H1 (cell line): ENCODE data around the gene UQCRC2. TPM values are rescaled to one million over a fixed set of nuclear protein-coding genes. Genes with fewer than 3 reads are reported as not detected.

ENCODE experiments used
- CTCF ChIA-PET: fragments of 300-600 bp; sonication (Branson Sonifier 250); formaldehyde crosslinking; loops from one replicate; lab custom pipeline; 2021; ENCODE audit not compliant: partially characterized antibody; lab: Charles Lee
- POLR2A ChIA-PET: fragments of 300-600 bp; sonication (Branson Sonifier 250); formaldehyde crosslinking; loops from one replicate; lab custom pipeline; 2021; ENCODE audit warnings: inconsistent platforms; ENCODE audit not compliant: partially characterized antibody; lab: Charles Lee
- DNase-seq, 2 experiments: peaks; one replicate each; pipeline versions ENCODE4 v3.0.0 to v3.0.0-alpha.2; 2010 to 2022; ENCODE audit warnings: low spot score in 2 of 2, low read depth in 1 of 2, mixed read lengths in 1 of 2
- FAIRE-seq: peaks from 2 replicates; lab custom pipeline; 2011; peaks lifted over from hg19 to GRCh38; lab: Jason Lieb, UNC
- H2AFZ ChIP-seq: 2 replicates; pipeline ENCODE4 v1.8.1; 2012; ENCODE audit warnings: low read length, inconsistent platforms
- H2AK5ac ChIP-seq: 2 replicates; pipeline ENCODE4 v1.6.1; 2013; ENCODE audit warnings: low read depth, low read length
- H2BK120ac ChIP-seq: replicated peaks from 2 replicates; pipeline ENCODE3; 2013; ENCODE audit warnings: low read depth, low read length, inconsistent platforms
- H2BK12ac ChIP-seq: 2 replicates; pipeline ENCODE4 v1.6.1; 2013; ENCODE audit warnings: low read depth, low read length
- H2BK15ac ChIP-seq: 2 replicates; pipeline ENCODE4 v1.6.1; 2013; ENCODE audit warnings: low read length
- H2BK20ac ChIP-seq: 2 replicates; pipeline ENCODE4 v1.6.1; 2013; ENCODE audit warnings: low read length
- H2BK5ac ChIP-seq: 2 replicates; pipeline ENCODE4 v1.6.1; 2013; ENCODE audit warnings: low read depth, low read length
- H3K14ac ChIP-seq: 2 replicates; pipeline ENCODE4 v1.6.1; 2013; ENCODE audit warnings: inconsistent platforms; ENCODE audit not compliant: insufficient read length
- H3K18ac ChIP-seq: 2 replicates; pipeline ENCODE4 v1.6.1; 2013; ENCODE audit warnings: low read length; ENCODE audit errors: extremely low read depth
- H3K23ac ChIP-seq: 2 replicates; pipeline ENCODE4 v1.6.1; 2013; ENCODE audit warnings: inconsistent platforms; ENCODE audit not compliant: insufficient read length
- H3K23me2 ChIP-seq: 2 replicates; pipeline ENCODE4 v1.6.1; 2013; ENCODE audit warnings: low read depth, low read length
- H3K27ac ChIP-seq: 2 replicates; pipeline ENCODE4 v1.6.1; 2011; ENCODE audit warnings: low read depth, low read length, inconsistent platforms
- H3K27me3 ChIP-seq, 4 experiments: replicated peaks in 1 of 4; 1 replicate in 1 of 4; 2 replicates in 3 of 4; pipeline versions ENCODE4 v1.6.1 to v1.8.1; 2011 to 2013; ENCODE audit warnings: low read length in 3 of 4, mild to moderate bottlenecking in 3 of 4, inconsistent platforms in 2 of 4, mixed read lengths in 2 of 4, moderate library complexity in 1 of 4; ENCODE audit not compliant: control insufficient read depth in 3 of 4, insufficient read depth in 3 of 4; ENCODE audit errors: extremely low read depth in 1 of 4
- H3K36me3 ChIP-seq, 4 experiments: 2 replicates each; pipeline versions ENCODE4 v1.6.1 to v1.8.1; 2011 to 2013; ENCODE audit warnings: mild to moderate bottlenecking in 4 of 4, low read length in 3 of 4, moderate library complexity in 2 of 4, control low read depth in 1 of 4, inconsistent platforms in 1 of 4; ENCODE audit not compliant: insufficient read depth in 4 of 4, control insufficient read depth in 2 of 4
- H3K4ac ChIP-seq: replicated peaks from 2 replicates; pipeline ENCODE3; 2013; ENCODE audit warnings: low read length, low read depth, mixed read lengths, inconsistent platforms; ENCODE audit not compliant: insufficient read length
- H3K4me1 ChIP-seq, 4 experiments: replicated peaks in 1 of 4; 1 replicate in 1 of 4; 2 replicates in 3 of 4; pipeline versions ENCODE4 v1.6.1 to v1.8.1; 2011 to 2013; ENCODE audit warnings: low read length in 3 of 4, inconsistent platforms in 2 of 4, mixed read lengths in 1 of 4; ENCODE audit not compliant: insufficient read depth in 4 of 4, control insufficient read depth in 3 of 4
- H3K4me2 ChIP-seq, 2 experiments: 2 replicates each; pipeline versions ENCODE4 v1.6.1 to v1.8.1; 2011 to 2013; ENCODE audit warnings: low read depth in 2 of 2, low read length in 2 of 2, control low read depth in 1 of 2, inconsistent platforms in 1 of 2, mild to moderate bottlenecking in 1 of 2; ENCODE audit not compliant: insufficient read depth in 1 of 2
- H3K4me3 ChIP-seq, 4 experiments: fragments of 200-600, 300-600 bp in 1 of 4; sonication (generic), shearing (Covaris generic), sonication (Bioruptor Twin) in 1 of 4; 2 replicates each; pipeline versions ENCODE4 v1.5.1 to v1.8.1; 2011 to 2016; ENCODE audit warnings: low read length in 4 of 4, low read depth in 3 of 4, control low read depth in 2 of 4, inconsistent platforms in 2 of 4, mild to moderate bottlenecking in 2 of 4, mixed read lengths in 1 of 4, moderate library complexity in 1 of 4; ENCODE audit not compliant: insufficient read depth in 2 of 4; ENCODE audit errors: extremely low read depth in 1 of 4
- H3K56ac ChIP-seq: replicated peaks from 2 replicates; pipeline ENCODE3; 2013; ENCODE audit warnings: low read depth, mild to moderate bottlenecking, mixed read lengths, low read length, inconsistent platforms; ENCODE audit not compliant: insufficient read length
- H3K79me1 ChIP-seq: 2 replicates; pipeline ENCODE4 v1.6.1; 2013; ENCODE audit warnings: low read depth, low read length, control low read depth
- H3K79me2 ChIP-seq, 2 experiments: 2 replicates each; pipeline versions ENCODE4 v1.6.1 to v1.8.1; 2012 to 2013; ENCODE audit warnings: low read length in 2 of 2, mild to moderate bottlenecking in 2 of 2, inconsistent platforms in 1 of 2; ENCODE audit not compliant: insufficient read depth in 2 of 2, control insufficient read depth in 1 of 2
- H3K9ac ChIP-seq, 4 experiments: replicated peaks in 1 of 4; 1 replicate in 1 of 4; 2 replicates in 3 of 4; pipeline versions ENCODE4 v1.6.1 to v1.8.1; 2011 to 2013; ENCODE audit warnings: low read depth in 3 of 4, low read length in 3 of 4, control low read depth in 2 of 4, mild to moderate bottlenecking in 2 of 4, moderate library complexity in 2 of 4, inconsistent platforms in 1 of 4; ENCODE audit errors: extremely low read depth in 1 of 4
- H3K9me3 ChIP-seq, 2 experiments: 2 replicates each; pipeline versions ENCODE4 v1.6.1 to v1.8.1; 2012 to 2013; ENCODE audit warnings: mild to moderate bottlenecking in 2 of 2, moderate library complexity in 2 of 2, control low read depth in 1 of 2, inconsistent platforms in 1 of 2, low read depth in 1 of 2, low read length in 1 of 2, mixed read lengths in 1 of 2; ENCODE audit not compliant: insufficient read depth in 2 of 2
- H4K20me1 ChIP-seq, 2 experiments: replicated peaks in 1 of 2; 2 replicates each; pipeline versions ENCODE3 to v1.8.1; 2011 to 2013; ENCODE audit warnings: inconsistent platforms in 2 of 2, low read length in 2 of 2, mild to moderate bottlenecking in 1 of 2; ENCODE audit not compliant: insufficient read depth in 2 of 2, control insufficient read depth in 1 of 2
- H4K5ac ChIP-seq: 2 replicates; pipeline ENCODE4 v1.6.1; 2013; ENCODE audit warnings: low read length, low read depth, mixed read lengths, inconsistent platforms; ENCODE audit not compliant: insufficient read length
- H4K8ac ChIP-seq: 2 replicates; pipeline ENCODE4 v1.8.0; 2013; ENCODE audit warnings: mild to moderate bottlenecking, moderate library complexity, low read length, inconsistent platforms; ENCODE audit not compliant: insufficient read depth; ENCODE audit errors: extremely low read depth
- H4K91ac ChIP-seq: replicated peaks from 2 replicates; pipeline ENCODE3; 2013; ENCODE audit warnings: low read length, mixed read lengths, inconsistent platforms; ENCODE audit not compliant: insufficient read length
- BACH1 ChIP-seq: IDR thresholded peaks from 2 replicates; pipeline ENCODE4 v1.6.1; 2012; ENCODE audit warnings: low read length, improper control_type of control experiment
- CHD2 ChIP-seq: IDR thresholded peaks from 2 replicates; pipeline ENCODE4 v1.6.1; 2012; ENCODE audit warnings: low read length, improper control_type of control experiment
- EGR1 ChIP-seq: IDR thresholded peaks from 2 replicates; pipeline ENCODE4 v1.6.1; 2011; ENCODE audit warnings: low read depth, low read length, borderline replicate concordance
- KDM5A ChIP-seq: fragments of 200-600 bp; IDR thresholded peaks from 2 replicates; pipeline ENCODE4 v1.7.1; 2012; ENCODE audit warnings: mild to moderate bottlenecking, low read length, inconsistent platforms, mixed read lengths
- POLR2AphosphoS5 ChIP-seq: IDR thresholded peaks from 2 replicates; pipeline ENCODE4 v1.6.1; 2011; ENCODE audit warnings: low read depth, low read length
- RNF2 ChIP-seq: fragments of 200-900, 300-1000 bp; sonication (generic); IDR thresholded peaks from 2 replicates; pipeline ENCODE4 v1.7.1; 2016; ENCODE audit warnings: borderline replicate concordance, low read depth, mild to moderate bottlenecking, antibody characterized with exemption, low read length; ENCODE audit not compliant: poor library complexity, severe bottlenecking; ENCODE audit errors: missing control alignments
- SIN3A ChIP-seq, 2 experiments: IDR thresholded peaks in 1 of 2; conservative IDR thresholded peaks in 1 of 2; 2 replicates each; pipeline ENCODE4 v1.6.1; 2011 to 2012; ENCODE audit warnings: low read length in 2 of 2, improper control_type of control experiment in 1 of 2, low read depth in 1 of 2, mild to moderate bottlenecking in 1 of 2
- TEAD4 ChIP-seq: IDR thresholded peaks from 2 replicates; pipeline ENCODE4 v1.6.1; 2012; ENCODE audit warnings: low read depth, low read length, inconsistent platforms, mixed read lengths
- WGBS, 2 experiments: shearing (Covaris generic) in 1 of 2; methylation state at CpG; one replicate each; pipeline versions ENCODE4 v1.1.6 to v1.1.7; 2013 to 2015; ENCODE audit warnings: low lambda C conversion rate in 2 of 2, mixed read lengths in 2 of 2, inconsistent platforms in 1 of 2, low coverage in 1 of 2, missing lambda C conversion rate in 1 of 2; ENCODE audit not compliant: insufficient replicate concordance in 2 of 2, insufficient coverage in 1 of 2, insufficient read length in 1 of 2; ENCODE audit errors: extremely low coverage in 1 of 2, missing lambda C conversion rate in 1 of 2; 5-methylcytosine and 5-hydroxymethylcytosine counted together
- polyA plus RNA-seq, 7 experiments: library from polyadenylated mRNA; depleted of rRNA in 3 of 7; stranded (reverse) in 5 of 7; unstranded in 2 of 7; fragments of >200 nt in 5 of 7; fragments of 200-250 nt in 2 of 7; gene quantifications; 1 replicate in 5 of 7; 2 replicates in 1 of 7; 4 replicates in 1 of 7; pipeline versions ENCODE4 v1.2.1 to v1.2.3, GENCODE V29; 2011 to 2013; ENCODE audit warnings: missing spikeins in 2 of 7, mixed read lengths in 2 of 7
- total RNA-seq: library from RNA; stranded (reverse); fragmentation: NEBNext Ultra II Directional; extraction: Animal tissue kit (Norgen Biotek cat#: 25700); gene quantifications from 2 replicates; pipeline ENCODE4 v1.2.1, GENCODE V29; 2021
- TF ChIP-seq, protein P1 (sequence below): IDR thresholded peaks from 2 replicates; pipeline ENCODE4 v1.6.1; 2012; ENCODE audit warnings: inconsistent platforms

The UQCRC2 gene
- total and polyA plus RNA-seq, 2 of the 8 experiments (the other 6 are each of a cell fraction or from before 2014, with no cell fraction given) = 94.4 to 182 TPM

DNA sequence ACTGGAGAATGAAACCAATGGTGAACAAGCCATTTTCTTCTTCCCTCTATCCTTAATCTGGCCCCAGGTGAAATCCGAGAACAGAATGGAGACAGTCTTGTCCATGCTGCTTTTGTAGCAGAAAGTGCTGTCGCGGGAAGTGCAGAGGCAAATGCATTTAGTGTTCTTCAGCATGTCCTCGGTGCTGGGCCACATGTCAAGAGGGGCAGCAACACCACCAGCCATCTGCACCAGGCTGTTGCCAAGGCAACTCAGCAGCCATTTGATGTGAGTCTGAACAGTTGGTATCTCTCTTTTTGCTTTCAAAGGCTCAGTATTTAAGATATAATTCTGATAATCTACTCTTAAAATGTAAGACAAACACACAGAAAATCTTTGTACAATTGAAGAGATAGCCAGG is 18.7 kb downstream of the UQCRC2 start:
- POLR2A ChIA-PET = no interaction called here
- Histone ChIP-seq H3K36me3 (peaks cover 24 to 79% (median 72%) of the 10 kb centered on the region in 4 experiments), H3K56ac (no peak overlapping the region), H4K20me1 (peaks cover 0 to 4% of the 10 kb centered on the region in 2 experiments), H2BK20ac (no peak overlapping the region), H3K27me3 (no peaks in the 10 kb centered on the region), H3K14ac (no peak overlapping the region), H2BK12ac (no peak overlapping the region), H3K79me2 (no peaks in the 10 kb centered on the region), H2BK120ac (no peak overlapping the region), H3K4me2 (no peak overlapping the region), H3K27ac (no peak overlapping the region), H3K4me3 (no peak overlapping the region), H2BK15ac (no peak overlapping the region), H3K4me1 (no peaks in the 10 kb centered on the region)
- CTCF ChIA-PET = interaction anchor here (1.3 kb wide), 1 partner anchor 9 kb away, joined by 3 read pairs; no protein-coding TSS in a partner anchor
- FAIRE-seq = no peak
- 95% methylated on average over 4 of the region's 4 CpGs; no CpG with 5 or more reads in 1 of the 2 experiments for WGBS, 2 experiments
- no peak for TF ChIP-seq RNF2
- no peak for TF ChIP-seq EGR1
- no peak for TF ChIP-seq SIN3A (conservative IDR thresholded peaks at IDR 0.05 in 1 of 2, IDR thresholded peaks at IDR 0.05 in 1 of 2; ENCODE audit: low read depth in 1 of 2, low read length in 2 of 2)
- TF ChIP-seq BACH1 = no peak
- no peak for TF ChIP-seq TEAD4
- TF ChIP-seq CHD2 = no peak
- TF ChIP-seq, protein P1, sequence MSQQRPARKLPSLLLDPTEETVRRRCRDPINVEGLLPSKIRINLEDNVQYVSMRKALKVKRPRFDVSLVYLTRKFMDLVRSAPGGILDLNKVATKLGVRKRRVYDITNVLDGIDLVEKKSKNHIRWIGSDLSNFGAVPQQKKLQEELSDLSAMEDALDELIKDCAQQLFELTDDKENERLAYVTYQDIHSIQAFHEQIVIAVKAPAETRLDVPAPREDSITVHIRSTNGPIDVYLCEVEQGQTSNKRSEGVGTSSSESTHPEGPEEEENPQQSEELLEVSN = no peak
- no peak for TF ChIP-seq KDM5A
- TF ChIP-seq POLR2AphosphoS5 = no peak
- TF ChIP-seq, all 59 proteins: peak for 0
- no peaks in the 10 kb centered on the region for H3K79me1 ChIP-seq
- no peak overlapping the region for H3K23ac ChIP-seq
- no peak overlapping the region for H3K18ac ChIP-seq
- no peak for DNase-seq
- no peak overlapping the region for H2AFZ ChIP-seq
- no peak overlapping the region for H4K5ac ChIP-seq
- no peak overlapping the region for H2AK5ac ChIP-seq
- no peaks in the 10 kb centered on the region; the same call in 1 of the 2 replicates for H3K23me2 ChIP-seq
- H3K9me3 ChIP-seq = no peaks in the 10 kb centered on the region
- H3K4ac ChIP-seq = no peak overlapping the region
- H4K8ac ChIP-seq = no peak overlapping the region
- no peak overlapping the region for H4K91ac ChIP-seq
- no peak overlapping the region for H3K9ac ChIP-seq
- no peak overlapping the region for H2BK5ac ChIP-seq
